ENCODE measurements around the gene AEBP1.
"Not testable (repeated sequence)": the region's sequence is repeated elsewhere in the genome, so short reads cannot be mapped to it uniquely, and the experiment has no call there.

The AEBP1 gene

GRCh38 chr7:44117801-44118429 lies 13.8 kb downstream of the AEBP1 start:
- no peak for DNase-seq (ENCODE audit: low read depth)

GRCh38 chr7:44119829-44120380 lies 15.8 kb downstream of the AEBP1 start:
- no peak for DNase-seq (ENCODE audit: low read depth)

- no peak for DNase-seq (ENCODE audit: low read depth)
These were observed 16.2 kb downstream of the AEBP1 start for GRCh38 chr7:44120395-44120794.

GRCh38 chr7:44121761-44122420 lies 17.7 kb downstream of the AEBP1 start:
- no peak for DNase-seq (ENCODE audit: low read depth)

- DNase-seq (ENCODE audit: low read depth), result no peak
These were observed 18.4 kb downstream of the AEBP1 start for GRCh38 chr7:44122529-44122928.

GRCh38 chr7:44123190-44124003 lies 19.3 kb downstream of the AEBP1 start, which contains the start of gene POLD2:
Gene POLD2, minus strand, starts transcription at chr7:44123548. Its CDS starts 1,495 bp downstream, at chr7:44122053.
- DNase-seq (ENCODE audit: low read depth), result peak; percentile 95

- DNase-seq (ENCODE audit: low read depth), result no peak
These were observed 20.7 kb downstream of the AEBP1 start for GRCh38 chr7:44124822-44125202.

GRCh38 chr7:44126574-44126973 lies 22.4 kb downstream of the AEBP1 start:
- DNase-seq (ENCODE audit: low read depth), result not testable (repeated sequence)

- no peak for DNase-seq (ENCODE audit: low read depth)
These were observed 23.0 kb downstream of the AEBP1 start for GRCh38 chr7:44127161-44127560.

- DNase-seq (ENCODE audit: low read depth), result no peak
These were observed 24.8 kb downstream of the AEBP1 start for GRCh38 chr7:44128721-44129582.

- peak; percentile 22 for DNase-seq (ENCODE audit: low read depth)
These were observed 27.3 kb downstream of the AEBP1 start for GRCh38 chr7:44131173-44132029.

- no peak for DNase-seq (ENCODE audit: low read depth)
These were observed 27.9 kb downstream of the AEBP1 start for GRCh38 chr7:44132039-44132438.

GRCh38 chr7:44133295-44133694 lies 29.1 kb downstream of the AEBP1 start:
- DNase-seq (ENCODE audit: low read depth), result no peak

GRCh38 chr7:44134943-44135628 lies 30.9 kb downstream of the AEBP1 start:
- DNase-seq (ENCODE audit: low read depth), result no peak

GRCh38 chr7:44136731-44137130 lies 32.6 kb downstream of the AEBP1 start:
- no peak for DNase-seq (ENCODE audit: low read depth)

- DNase-seq (ENCODE audit: low read depth), result no peak
These were observed 34.6 kb downstream of the AEBP1 start for GRCh38 chr7:44138698-44139097.

GRCh38 chr7:44139311-44140010 lies 35.3 kb downstream of the AEBP1 start:
- DNase-seq (ENCODE audit: low read depth), result no peak

GRCh38 chr7:44140341-44140740 lies 36.2 kb downstream of the AEBP1 start:
- no peak for DNase-seq (ENCODE audit: low read depth)

GRCh38 chr7:44141221-44141850 lies 37.2 kb downstream of the AEBP1 start, which contains the start of gene MYL7:
Gene MYL7, minus strand, starts transcription at chr7:44141332. Its CDS starts 27 bp downstream, at chr7:44141305.
- DNase-seq (ENCODE audit: low read depth), result no peak

Measured in fibroblast of gingiva (primary cell).